PC-3 (cell line): Measurements from ENCODE around the gene PCDHB16. TPM values are rescaled to one million over a fixed set of nuclear protein-coding genes. Genes with fewer than 3 reads are reported as not detected.
"Not testable (repeated sequence)": the region's sequence is repeated elsewhere in the genome, so short reads cannot be mapped to it uniquely, and the experiment has no call there.

Experiments used
- ATAC-seq: fragments of 200-7000 bp; cut with Tn5 transposase; 2 replicates; pipeline ENCODE4 v1.9.1; 2020; ENCODE audit warnings: mild to moderate bottlenecking, moderate library complexity
- BruUV-seq: library from RNA; stranded (reverse); fragments of 400-500 nt; replicated peaks from 2 replicates; lab custom pipeline; 2021; lab: Mats Ljungman, UMichigan
- CTCF ChIA-PET: fragments of 300-600 bp; sonication (Branson Sonifier 250); formaldehyde crosslinking; loops from one replicate; lab custom pipeline; 2022; ENCODE audit warnings: antibody characterized with exemption; lab: Charles Lee
- POLR2A ChIA-PET: fragments of 300-600 bp; sonication (Branson Sonifier 250); formaldehyde crosslinking; loops from one replicate; lab custom pipeline; 2022; ENCODE audit warnings: antibody characterized with exemption; ENCODE audit not compliant: unreplicated experiment; lab: Charles Lee
- DNase-seq: peaks from one replicate; pipeline ENCODE4 v3.0.0-alpha.2; 2015
- H2AFZ ChIP-seq: fragments of 300-600 bp; sonication (generic); 2 replicates; pipeline ENCODE4 v1.6.0; 2016; ENCODE audit warnings: antibody characterized with exemption, low read length
- H3F3A ChIP-seq: fragments of 300-600 bp; sonication (generic); one replicate; pipeline ENCODE4 v1.6.0; 2017; ENCODE audit warnings: antibody characterized with exemption, low read length, control low read depth, mild to moderate bottlenecking; ENCODE audit not compliant: unreplicated experiment
- H3K27ac ChIP-seq: fragments of 300-600 bp; sonication (generic); 2 replicates; pipeline ENCODE4 v1.5.1; 2016; ENCODE audit warnings: mild to moderate bottlenecking, low read length
- H3K27me3 ChIP-seq: fragments of 300-600 bp; sonication (generic); 2 replicates; pipeline ENCODE4 v1.6.1; 2016; ENCODE audit warnings: low read length, mixed read lengths
- H3K36me3 ChIP-seq: fragments of 300-600 bp; sonication (generic); 2 replicates; pipeline ENCODE4 v1.6.1; 2016; ENCODE audit warnings: low read depth, mixed run types, low read length, mixed read lengths
- H3K4me1 ChIP-seq: fragments of 300-600 bp; sonication (generic); 2 replicates; pipeline ENCODE4 v1.5.1; 2016; ENCODE audit warnings: low read length; ENCODE audit not compliant: insufficient read depth
- H3K4me2 ChIP-seq: fragments of 300-600 bp; sonication (generic); 2 replicates; pipeline ENCODE4 v1.6.0; 2016; ENCODE audit warnings: low read length
- H3K4me3 ChIP-seq: fragments of 300-600 bp; sonication (generic); 2 replicates; pipeline ENCODE4 v1.5.1; 2016; ENCODE audit warnings: mild to moderate bottlenecking, low read length, mixed read lengths
- H3K79me2 ChIP-seq: fragments of 300-600 bp; sonication (generic); 2 replicates; pipeline ENCODE4 v1.6.1; 2017; ENCODE audit warnings: low read length, mixed read lengths
- H3K9ac ChIP-seq: fragments of 300-600 bp; sonication (generic); 2 replicates; pipeline ENCODE4 v1.6.0; 2016; ENCODE audit warnings: mild to moderate bottlenecking, low read length
- H3K9me2 ChIP-seq: fragments of 300-600 bp; sonication (generic); replicated peaks from 2 replicates; pipeline ENCODE4 v1.6.1; 2016; ENCODE audit warnings: mixed run types, low read length, mixed read lengths
- H3K9me3 ChIP-seq: fragments of 300-600 bp; sonication (generic); 2 replicates; pipeline ENCODE4 v1.6.1; 2016; ENCODE audit warnings: low read length, mixed read lengths
- H4K20me1 ChIP-seq: fragments of 300-600 bp; sonication (generic); 2 replicates; pipeline ENCODE4 v1.6.1; 2016; ENCODE audit warnings: low read length, mixed read lengths
- EZH2 ChIP-seq: fragments of 300-600 bp; sonication (generic); IDR thresholded peaks from one replicate; pipeline ENCODE4 v1.6.1; 2017; ENCODE audit warnings: antibody characterized with exemption, mild to moderate bottlenecking, low read length; ENCODE audit not compliant: unreplicated experiment
- EZH2phosphoT487 ChIP-seq: fragments of 300-600 bp; sonication (generic); IDR thresholded peaks from 2 replicates; pipeline ENCODE4 v1.6.1; 2018; ENCODE audit warnings: mild to moderate bottlenecking, antibody characterized with exemption, low read length, borderline replicate concordance
- intact Hi-C: fragments of 100-400 bp; cut with micrococcal nuclease; formaldehyde crosslinking; loops from 2 replicates; pipeline ENCODE4 v1.9.0; 2023
- total RNA-seq: library from RNA; depleted of rRNA; stranded (reverse); fragments of >200 nt; gene quantifications from 2 replicates; pipeline ENCODE4 v1.2.3, GENCODE V29; 2014
- TF ChIP-seq, protein P1 (sequence below): fragments of 300-600 bp; sonication (generic); conservative IDR thresholded peaks from 2 replicates; pipeline ENCODE4 v1.5.1; 2017; ENCODE audit warnings: antibody characterized with exemption, low read depth, mild to moderate bottlenecking, low read length

PCDHB16 gene
- total RNA-seq, 1 experiment from 2014 or later, result not detected

DNA sequence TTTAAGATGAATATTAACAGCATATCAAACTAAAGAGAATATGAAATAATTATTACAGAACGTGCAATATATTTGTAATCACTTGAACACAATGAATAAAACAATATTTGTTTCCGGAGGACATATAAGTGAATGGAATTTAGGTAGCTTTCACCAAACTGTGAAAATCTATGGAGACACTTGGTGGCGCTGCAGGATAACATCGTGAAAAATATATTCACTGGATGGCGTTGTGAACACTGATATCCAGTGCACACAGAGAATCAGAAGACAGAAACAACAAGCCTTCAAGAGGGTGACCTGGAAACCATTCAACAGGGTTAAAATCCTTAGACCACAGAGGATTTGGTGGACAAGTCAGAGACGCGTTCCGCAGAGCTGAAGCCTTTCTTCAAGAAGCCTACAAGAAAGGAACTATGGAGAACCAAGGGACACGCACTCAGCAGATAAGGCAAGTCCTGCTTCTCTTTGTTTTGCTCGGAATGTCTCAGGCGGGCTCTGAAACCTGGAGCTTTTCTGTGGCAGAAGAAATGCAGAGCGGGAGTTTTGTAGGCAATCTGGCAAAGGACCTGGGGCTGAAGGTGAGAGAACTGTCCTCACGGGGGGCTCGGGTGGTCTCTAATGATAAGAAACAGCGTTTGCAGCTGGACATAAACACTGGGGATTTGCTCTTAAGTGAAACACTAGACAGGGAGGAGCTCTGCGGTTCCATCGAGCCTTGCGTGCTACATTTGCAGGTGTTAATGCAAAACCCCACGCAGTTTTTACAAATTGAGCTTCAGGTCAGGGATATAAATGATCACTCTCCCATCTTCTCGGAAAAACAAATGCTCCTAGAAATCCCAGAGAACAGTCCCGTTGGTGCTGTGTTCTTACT is 17.4 kb downstream of the PCDHB16 start, which contains the start of gene PCDHB11:
Gene PCDHB11, plus strand, starts transcription at position 269 of the 877 bp plus-strand sequence. Its CDS starts 148 bp downstream, at position 417.
- Histone ChIP-seq H3K27me3 (no peaks in the 10 kb centered on the region), H3K4me1 (no peaks in the 10 kb centered on the region), H3K9me2 (no peaks in the 10 kb centered on the region), H3F3A (no peaks in the 10 kb centered on the region), H2AFZ (no peak within 1 kb of the TSS; the same call in 1 of the 2 replicates), H3K36me3 (no peaks in the 10 kb centered on the region), H3K9ac (no peak within 1 kb of the TSS), H3K4me3 (no peak within 1 kb of the TSS), H3K4me2 (0 out of 2 replicates have a peak within 1 kb of the TSS, but pooled peaks have one; percentile 18), H3K27ac (no peak within 1 kb of the TSS), H3K79me2 (no peaks in the 10 kb centered on the region), H3K9me3 (peaks cover 3% of the 10 kb centered on the region; the same call in 1 of the 2 replicates), H4K20me1 (no peaks in the 10 kb centered on the region)
- intact Hi-C loops, result no loop called here
- ChIA-PET POLR2A (no interaction called here), CTCF (interaction anchor here (0.6 kb wide), 1 partner anchor 299 kb away, joined by 4 read pairs; no protein-coding TSS in a partner anchor)
- peak; percentile 37 for DNase-seq
- TF ChIP-seq EZH2phosphoT487 (no peak), EZH2 (no peak)
- TF ChIP-seq, protein P1, sequence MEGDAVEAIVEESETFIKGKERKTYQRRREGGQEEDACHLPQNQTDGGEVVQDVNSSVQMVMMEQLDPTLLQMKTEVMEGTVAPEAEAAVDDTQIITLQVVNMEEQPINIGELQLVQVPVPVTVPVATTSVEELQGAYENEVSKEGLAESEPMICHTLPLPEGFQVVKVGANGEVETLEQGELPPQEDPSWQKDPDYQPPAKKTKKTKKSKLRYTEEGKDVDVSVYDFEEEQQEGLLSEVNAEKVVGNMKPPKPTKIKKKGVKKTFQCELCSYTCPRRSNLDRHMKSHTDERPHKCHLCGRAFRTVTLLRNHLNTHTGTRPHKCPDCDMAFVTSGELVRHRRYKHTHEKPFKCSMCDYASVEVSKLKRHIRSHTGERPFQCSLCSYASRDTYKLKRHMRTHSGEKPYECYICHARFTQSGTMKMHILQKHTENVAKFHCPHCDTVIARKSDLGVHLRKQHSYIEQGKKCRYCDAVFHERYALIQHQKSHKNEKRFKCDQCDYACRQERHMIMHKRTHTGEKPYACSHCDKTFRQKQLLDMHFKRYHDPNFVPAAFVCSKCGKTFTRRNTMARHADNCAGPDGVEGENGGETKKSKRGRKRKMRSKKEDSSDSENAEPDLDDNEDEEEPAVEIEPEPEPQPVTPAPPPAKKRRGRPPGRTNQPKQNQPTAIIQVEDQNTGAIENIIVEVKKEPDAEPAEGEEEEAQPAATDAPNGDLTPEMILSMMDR, result peak; percentile 45; the same call in 1 of the 2 replicates
- BruUV-seq, result no TSS peak
- ATAC-seq, result no peak

DNA sequence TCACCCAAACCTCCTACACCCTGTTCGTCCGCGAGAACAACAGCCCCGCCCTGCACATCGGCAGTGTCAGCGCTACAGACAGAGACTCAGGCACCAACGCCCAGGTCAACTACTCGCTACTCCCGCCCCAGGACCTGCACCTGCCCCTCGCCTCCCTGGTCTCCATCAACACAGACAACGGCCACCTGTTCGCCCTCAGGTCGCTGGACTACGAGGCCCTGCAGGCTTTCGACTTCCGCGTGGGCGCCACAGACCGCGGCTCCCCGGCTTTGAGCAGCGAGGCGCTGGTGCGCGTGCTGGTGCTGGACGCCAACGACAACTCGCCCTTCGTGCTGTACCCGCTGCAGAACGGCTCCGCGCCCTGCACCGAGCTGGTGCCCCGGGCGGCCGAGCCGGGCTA is 18.9 kb downstream of the PCDHB16 start:
- H3K27ac ChIP-seq, H3K36me3 ChIP-seq, H3K9me2 ChIP-seq, H3F3A ChIP-seq, POLR2A ChIA-PET, H3K9me3 ChIP-seq, H3K79me2 ChIP-seq, ATAC-seq, H4K20me1 ChIP-seq, CTCF ChIA-PET, H3K9ac ChIP-seq, DNase-seq, BruUV-seq, intact Hi-C loops, H3K4me3 ChIP-seq, H2AFZ ChIP-seq, H3K4me1 ChIP-seq, H3K27me3 ChIP-seq, H3K4me2 ChIP-seq: not testable (repeated sequence)

DNA sequence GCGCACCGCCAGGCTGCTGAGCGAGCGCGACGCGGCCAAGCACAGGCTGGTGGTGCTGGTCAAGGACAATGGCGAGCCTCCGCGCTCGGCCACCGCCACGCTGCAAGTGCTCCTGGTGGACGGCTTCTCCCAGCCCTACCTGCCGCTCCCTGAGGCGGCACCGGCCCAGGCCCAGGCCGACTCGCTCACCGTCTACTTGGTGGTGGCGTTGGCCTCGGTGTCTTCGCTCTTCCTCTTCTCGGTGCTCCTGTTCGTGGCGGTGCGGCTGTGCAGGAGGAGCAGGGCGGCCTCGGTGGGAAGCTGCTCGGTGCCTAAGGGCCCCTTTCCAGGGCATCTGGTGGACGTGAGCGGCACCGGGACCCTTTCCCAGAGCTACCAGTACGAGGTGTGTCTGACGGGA is 19.5 kb downstream of the PCDHB16 start:
- BruUV-seq, H3K4me2 ChIP-seq, CTCF ChIA-PET, H3K9ac ChIP-seq, H4K20me1 ChIP-seq, H3K27me3 ChIP-seq, H3K4me1 ChIP-seq, H3K9me3 ChIP-seq, ATAC-seq, H3F3A ChIP-seq, DNase-seq, H2AFZ ChIP-seq, H3K4me3 ChIP-seq, intact Hi-C loops, H3K79me2 ChIP-seq, H3K9me2 ChIP-seq, H3K27ac ChIP-seq, POLR2A ChIA-PET, H3K36me3 ChIP-seq: not testable (repeated sequence)
